K562 (cell line): Measurements from ENCODE around the gene ZNF451. TPM values are rescaled to one million over a fixed set of nuclear protein-coding genes. Genes with fewer than 3 reads are reported as not detected.

Experiments used
- BMI1 ChIP-seq: fragments of 150-350 bp; IDR thresholded peaks from 2 replicates; pipeline ENCODE4 v1.6.1; 2014; ENCODE audit warnings: low read length
- CBFB ChIP-seq: sonication (generic); formaldehyde crosslinking; IDR thresholded peaks from 2 replicates; pipeline ENCODE4 v1.4.0; 2020; ENCODE audit warnings: mild to moderate bottlenecking, missing genetic modification reagents
- EP300 ChIP-seq: IDR thresholded peaks from 2 replicates; pipeline ENCODE4 v1.6.1; 2012; ENCODE audit warnings: low read length, improper control_type of control experiment
- FOXK2 ChIP-seq, 2 experiments: fragments of 450-650 bp; IDR thresholded peaks in 1 of 2; conservative IDR thresholded peaks in 1 of 2; 2 replicates each; pipeline ENCODE4 v1.6.1; 2016; ENCODE audit warnings: low read depth in 2 of 2, mild to moderate bottlenecking in 1 of 2
- MTF1 ChIP-seq: fragments of 250-450 bp; sonication (Bioruptor Pico); IDR thresholded peaks from 2 replicates; pipeline ENCODE4 v1.9.0; 2021; ENCODE audit warnings: moderate library complexity, mild to moderate bottlenecking, inconsistent platforms, borderline replicate concordance
- MXI1 ChIP-seq: IDR thresholded peaks from 2 replicates; pipeline ENCODE4 v1.6.1; 2011; ENCODE audit warnings: low read depth, mild to moderate bottlenecking, improper control_type of control experiment, low read length
- NBN ChIP-seq: fragments of 450-650 bp; IDR thresholded peaks from 2 replicates; pipeline ENCODE4 v1.6.1; 2016; ENCODE audit warnings: low read depth, mild to moderate bottlenecking
- PATZ1 ChIP-seq: fragments of 250-450 bp; sonication (Bioruptor Pico); IDR thresholded peaks from 2 replicates; pipeline ENCODE4 v1.5.0; 2020; ENCODE audit warnings: mild to moderate bottlenecking, borderline replicate concordance
- PTTG1 ChIP-seq: fragments of 450-650 bp; IDR thresholded peaks from 2 replicates; pipeline ENCODE4 v1.6.1; 2016; ENCODE audit warnings: low read depth, mild to moderate bottlenecking, missing genetic modification characterization, missing compliant biosample characterization
- RNF219 ChIP-seq: fragments of 250-450 bp; sonication (Bioruptor Pico); IDR thresholded peaks from 2 replicates; pipeline ENCODE4 v1.5.0; 2022; ENCODE audit warnings: mild to moderate bottlenecking
- SIRT6 ChIP-seq: IDR thresholded peaks from one replicate; pipeline ENCODE4 v1.6.1; 2012; ENCODE audit warnings: low read depth, mild to moderate bottlenecking, control low read depth, inconsistent platforms, low read length, moderate library complexity
- SMARCB1 ChIP-seq: IDR thresholded peaks from 2 replicates; pipeline ENCODE4 v1.6.1; 2011; ENCODE audit warnings: improper control_type of control experiment, low read depth; ENCODE audit not compliant: insufficient read length
- SREBF2 ChIP-seq: sonication (generic); formaldehyde crosslinking; IDR thresholded peaks from 2 replicates; pipeline ENCODE4 v1.4.0; 2020; ENCODE audit warnings: mild to moderate bottlenecking, missing genetic modification reagents
- TAF15 ChIP-seq: fragments of 200-400 bp; formaldehyde crosslinking; IDR thresholded peaks from 2 replicates; pipeline ENCODE4 v1.6.1; 2017; ENCODE audit warnings: mild to moderate bottlenecking, low read depth, low read length, moderate library complexity
- ZBTB1 ChIP-seq: sonication (generic); formaldehyde crosslinking; IDR thresholded peaks from 2 replicates; pipeline ENCODE4 v1.8.1; 2023; ENCODE audit warnings: missing genetic modification reagents, low read depth, mild to moderate bottlenecking, borderline replicate concordance
- ZBTB7A ChIP-seq: IDR thresholded peaks from 2 replicates; pipeline ENCODE4 v1.6.1; 2011; ENCODE audit warnings: low read depth, mild to moderate bottlenecking, low read length, moderate library complexity, borderline replicate concordance; ENCODE audit not compliant: control insufficient read depth
- ZC3H8 ChIP-seq: fragments of 450-650 bp; IDR thresholded peaks from 2 replicates; pipeline ENCODE4 v1.6.1; 2017
- ZNF146 ChIP-seq: IDR thresholded peaks from one replicate; pipeline ENCODE4 v1.6.1; 2018; ENCODE audit warnings: missing compliant biosample characterization; ENCODE audit not compliant: unreplicated experiment
- ZNF23 ChIP-seq: fragments of 250-450 bp; sonication (Bioruptor Pico); IDR thresholded peaks from 2 replicates; pipeline ENCODE4 v1.4.0; 2020; ENCODE audit warnings: mild to moderate bottlenecking
- ZNF644 ChIP-seq: fragments of 200-800 bp; sonication (Bioruptor generic); IDR thresholded peaks from 2 replicates; pipeline ENCODE4 v1.6.1; 2016; ENCODE audit warnings: low read depth, missing genetic modification characterization, missing compliant biosample characterization
- polyA plus RNA-seq, 8 experiments: library from polyadenylated mRNA; depleted of rRNA in 4 of 8; stranded (reverse) in 5 of 8; unstranded in 3 of 8; fragments of >200 nt; fragmentation: Nextera tagmentation in 2 of 8; fragmentation: Illumina TruSeq in 1 of 8; extraction: Ambion mirVana in 2 of 8; extraction: Trizol in 1 of 8; gene quantifications; 2 replicates each; pipeline versions ENCODE4 v1.2.1 to v1.2.3, GENCODE V29; 2011 to 2014; ENCODE audit warnings: inconsistent platforms in 1 of 8, missing spikeins in 1 of 8
- total RNA-seq, 7 experiments: library from RNA; depleted of rRNA in 6 of 7; stranded (reverse); fragments of >200 nt in 6 of 7; fragmentation: Illumina TruSeq in 2 of 7; extraction: Trizol in 2 of 7; gene quantifications; 2 replicates each; pipeline versions ENCODE4 v1.2.1 to v1.2.3, GENCODE V29; 2011 to 2021; ENCODE audit warnings: low replicate concordance in 1 of 7
- TF ChIP-seq, protein P1 (sequence below): sonication (generic); IDR thresholded peaks from 2 replicates; pipeline ENCODE4 v1.6.1; 2016
- TF ChIP-seq, protein P2 (sequence below): fragments of 450-650 bp; IDR thresholded peaks from 2 replicates; pipeline ENCODE4 v1.6.1; 2016; ENCODE audit warnings: low read depth, mild to moderate bottlenecking, moderate library complexity

The ZNF451 gene
- total and polyA plus RNA-seq, 9 of the 15 experiments (the other 6 are each of a cell fraction or from before 2014, with no cell fraction given) = 16.1 to 74.3 (median 38.3) TPM

GRCh38 chr6:57216235-57217101 lies 126.5 kb downstream of the ZNF451 start (continued):
- TF ChIP-seq CBFB = no peak
- TF ChIP-seq, protein P1, sequence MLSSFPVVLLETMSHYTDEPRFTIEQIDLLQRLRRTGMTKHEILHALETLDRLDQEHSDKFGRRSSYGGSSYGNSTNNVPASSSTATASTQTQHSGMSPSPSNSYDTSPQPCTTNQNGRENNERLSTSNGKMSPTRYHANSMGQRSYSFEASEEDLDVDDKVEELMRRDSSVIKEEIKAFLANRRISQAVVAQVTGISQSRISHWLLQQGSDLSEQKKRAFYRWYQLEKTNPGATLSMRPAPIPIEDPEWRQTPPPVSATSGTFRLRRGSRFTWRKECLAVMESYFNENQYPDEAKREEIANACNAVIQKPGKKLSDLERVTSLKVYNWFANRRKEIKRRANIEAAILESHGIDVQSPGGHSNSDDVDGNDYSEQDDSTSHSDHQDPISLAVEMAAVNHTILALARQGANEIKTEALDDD = no peak
- 0 out of 2 replicates have a peak, but pooled peaks have one; percentile 33 for TF ChIP-seq NBN
- TF ChIP-seq RNF219 (CRISPR knock-in tag) = no peak
- TF ChIP-seq TAF15 = no peak
- TF ChIP-seq ZNF146 = no peak
- TF ChIP-seq ZBTB7A = no peak
- TF ChIP-seq ZNF644 (tag) = no peak
- TF ChIP-seq EP300 = 0 out of 2 replicates have a peak, but pooled peaks have one; percentile 12
- TF ChIP-seq, protein P2, sequence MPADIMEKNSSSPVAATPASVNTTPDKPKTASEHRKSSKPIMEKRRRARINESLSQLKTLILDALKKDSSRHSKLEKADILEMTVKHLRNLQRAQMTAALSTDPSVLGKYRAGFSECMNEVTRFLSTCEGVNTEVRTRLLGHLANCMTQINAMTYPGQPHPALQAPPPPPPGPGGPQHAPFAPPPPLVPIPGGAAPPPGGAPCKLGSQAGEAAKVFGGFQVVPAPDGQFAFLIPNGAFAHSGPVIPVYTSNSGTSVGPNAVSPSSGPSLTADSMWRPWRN = no peak
- TF ChIP-seq FOXK2 (conservative IDR thresholded peaks at IDR 0.05 in 1 of 2, IDR thresholded peaks at IDR 0.05 in 1 of 2; ENCODE audit: low read depth in 2 of 2) = peak; percentile 65 to 79; a peak in 3 of 4 replicates
- TF ChIP-seq PATZ1 (CRISPR knock-in tag) = no peak
- no peak for TF ChIP-seq PTTG1 (tag)
- TF ChIP-seq SMARCB1 = no peak
- no peak for TF ChIP-seq ZC3H8
- no peak for TF ChIP-seq ZNF23 (CRISPR knock-in tag)
- TF ChIP-seq MTF1 (CRISPR knock-in tag) = no peak
- no peak for TF ChIP-seq ZBTB1 (CRISPR knock-in tag)
- 0 out of 2 replicates have a peak, but pooled peaks have one; percentile 64 for TF ChIP-seq MXI1
- no peak for TF ChIP-seq BMI1
- no peak for TF ChIP-seq SIRT6
- TF ChIP-seq SREBF2 = no peak
